H1 (cell line): ENCODE data around the gene DPEP3. TPM values are rescaled to one million over a fixed set of nuclear protein-coding genes. Genes with fewer than 3 reads are reported as not detected.

Source experiments
- CTCF ChIA-PET: fragments of 300-600 bp; sonication (Branson Sonifier 250); formaldehyde crosslinking; loops from one replicate; lab custom pipeline; 2021; ENCODE audit not compliant: partially characterized antibody; lab: Charles Lee
- POLR2A ChIA-PET: fragments of 300-600 bp; sonication (Branson Sonifier 250); formaldehyde crosslinking; loops from one replicate; lab custom pipeline; 2021; ENCODE audit warnings: inconsistent platforms; ENCODE audit not compliant: partially characterized antibody; lab: Charles Lee
- DNase-seq, 2 experiments: peaks; one replicate each; pipeline versions ENCODE4 v3.0.0 to v3.0.0-alpha.2; 2010 to 2022; ENCODE audit warnings: low spot score in 2 of 2, low read depth in 1 of 2, mixed read lengths in 1 of 2
- FAIRE-seq: peaks from 2 replicates; lab custom pipeline; 2011; peaks lifted over from hg19 to GRCh38; lab: Jason Lieb, UNC
- H2AFZ ChIP-seq: 2 replicates; pipeline ENCODE4 v1.8.1; 2012; ENCODE audit warnings: low read length, inconsistent platforms
- H2AK5ac ChIP-seq: 2 replicates; pipeline ENCODE4 v1.6.1; 2013; ENCODE audit warnings: low read depth, low read length
- H2BK120ac ChIP-seq: replicated peaks from 2 replicates; pipeline ENCODE3; 2013; ENCODE audit warnings: low read depth, low read length, inconsistent platforms
- H2BK12ac ChIP-seq: 2 replicates; pipeline ENCODE4 v1.6.1; 2013; ENCODE audit warnings: low read depth, low read length
- H2BK15ac ChIP-seq: 2 replicates; pipeline ENCODE4 v1.6.1; 2013; ENCODE audit warnings: low read length
- H2BK20ac ChIP-seq: 2 replicates; pipeline ENCODE4 v1.6.1; 2013; ENCODE audit warnings: low read length
- H2BK5ac ChIP-seq: 2 replicates; pipeline ENCODE4 v1.6.1; 2013; ENCODE audit warnings: low read depth, low read length
- H3K14ac ChIP-seq: 2 replicates; pipeline ENCODE4 v1.6.1; 2013; ENCODE audit warnings: inconsistent platforms; ENCODE audit not compliant: insufficient read length
- H3K18ac ChIP-seq: 2 replicates; pipeline ENCODE4 v1.6.1; 2013; ENCODE audit warnings: low read length; ENCODE audit errors: extremely low read depth
- H3K23ac ChIP-seq: 2 replicates; pipeline ENCODE4 v1.6.1; 2013; ENCODE audit warnings: inconsistent platforms; ENCODE audit not compliant: insufficient read length
- H3K23me2 ChIP-seq: 2 replicates; pipeline ENCODE4 v1.6.1; 2013; ENCODE audit warnings: low read depth, low read length
- H3K27ac ChIP-seq: 2 replicates; pipeline ENCODE4 v1.6.1; 2011; ENCODE audit warnings: low read depth, low read length, inconsistent platforms
- H3K27me3 ChIP-seq, 4 experiments: replicated peaks in 1 of 4; 1 replicate in 1 of 4; 2 replicates in 3 of 4; pipeline versions ENCODE4 v1.6.1 to v1.8.1; 2011 to 2013; ENCODE audit warnings: low read length in 3 of 4, mild to moderate bottlenecking in 3 of 4, inconsistent platforms in 2 of 4, mixed read lengths in 2 of 4, moderate library complexity in 1 of 4; ENCODE audit not compliant: control insufficient read depth in 3 of 4, insufficient read depth in 3 of 4; ENCODE audit errors: extremely low read depth in 1 of 4
- H3K36me3 ChIP-seq, 4 experiments: 2 replicates each; pipeline versions ENCODE4 v1.6.1 to v1.8.1; 2011 to 2013; ENCODE audit warnings: mild to moderate bottlenecking in 4 of 4, low read length in 3 of 4, moderate library complexity in 2 of 4, control low read depth in 1 of 4, inconsistent platforms in 1 of 4; ENCODE audit not compliant: insufficient read depth in 4 of 4, control insufficient read depth in 2 of 4
- H3K4ac ChIP-seq: replicated peaks from 2 replicates; pipeline ENCODE3; 2013; ENCODE audit warnings: low read length, low read depth, mixed read lengths, inconsistent platforms; ENCODE audit not compliant: insufficient read length
- H3K4me1 ChIP-seq, 4 experiments: replicated peaks in 1 of 4; 1 replicate in 1 of 4; 2 replicates in 3 of 4; pipeline versions ENCODE4 v1.6.1 to v1.8.1; 2011 to 2013; ENCODE audit warnings: low read length in 3 of 4, inconsistent platforms in 2 of 4, mixed read lengths in 1 of 4; ENCODE audit not compliant: insufficient read depth in 4 of 4, control insufficient read depth in 3 of 4
- H3K4me2 ChIP-seq, 2 experiments: 2 replicates each; pipeline versions ENCODE4 v1.6.1 to v1.8.1; 2011 to 2013; ENCODE audit warnings: low read depth in 2 of 2, low read length in 2 of 2, control low read depth in 1 of 2, inconsistent platforms in 1 of 2, mild to moderate bottlenecking in 1 of 2; ENCODE audit not compliant: insufficient read depth in 1 of 2
- H3K4me3 ChIP-seq, 4 experiments: fragments of 200-600, 300-600 bp in 1 of 4; sonication (generic), shearing (Covaris generic), sonication (Bioruptor Twin) in 1 of 4; 2 replicates each; pipeline versions ENCODE4 v1.5.1 to v1.8.1; 2011 to 2016; ENCODE audit warnings: low read length in 4 of 4, low read depth in 3 of 4, control low read depth in 2 of 4, inconsistent platforms in 2 of 4, mild to moderate bottlenecking in 2 of 4, mixed read lengths in 1 of 4, moderate library complexity in 1 of 4; ENCODE audit not compliant: insufficient read depth in 2 of 4; ENCODE audit errors: extremely low read depth in 1 of 4
- H3K56ac ChIP-seq: replicated peaks from 2 replicates; pipeline ENCODE3; 2013; ENCODE audit warnings: low read depth, mild to moderate bottlenecking, mixed read lengths, low read length, inconsistent platforms; ENCODE audit not compliant: insufficient read length
- H3K79me1 ChIP-seq: 2 replicates; pipeline ENCODE4 v1.6.1; 2013; ENCODE audit warnings: low read depth, low read length, control low read depth
- H3K79me2 ChIP-seq, 2 experiments: 2 replicates each; pipeline versions ENCODE4 v1.6.1 to v1.8.1; 2012 to 2013; ENCODE audit warnings: low read length in 2 of 2, mild to moderate bottlenecking in 2 of 2, inconsistent platforms in 1 of 2; ENCODE audit not compliant: insufficient read depth in 2 of 2, control insufficient read depth in 1 of 2
- H3K9ac ChIP-seq, 4 experiments: replicated peaks in 1 of 4; 1 replicate in 1 of 4; 2 replicates in 3 of 4; pipeline versions ENCODE4 v1.6.1 to v1.8.1; 2011 to 2013; ENCODE audit warnings: low read depth in 3 of 4, low read length in 3 of 4, control low read depth in 2 of 4, mild to moderate bottlenecking in 2 of 4, moderate library complexity in 2 of 4, inconsistent platforms in 1 of 4; ENCODE audit errors: extremely low read depth in 1 of 4
- H3K9me3 ChIP-seq, 2 experiments: 2 replicates each; pipeline versions ENCODE4 v1.6.1 to v1.8.1; 2012 to 2013; ENCODE audit warnings: mild to moderate bottlenecking in 2 of 2, moderate library complexity in 2 of 2, control low read depth in 1 of 2, inconsistent platforms in 1 of 2, low read depth in 1 of 2, low read length in 1 of 2, mixed read lengths in 1 of 2; ENCODE audit not compliant: insufficient read depth in 2 of 2
- H4K20me1 ChIP-seq, 2 experiments: replicated peaks in 1 of 2; 2 replicates each; pipeline versions ENCODE3 to v1.8.1; 2011 to 2013; ENCODE audit warnings: inconsistent platforms in 2 of 2, low read length in 2 of 2, mild to moderate bottlenecking in 1 of 2; ENCODE audit not compliant: insufficient read depth in 2 of 2, control insufficient read depth in 1 of 2
- H4K5ac ChIP-seq: 2 replicates; pipeline ENCODE4 v1.6.1; 2013; ENCODE audit warnings: low read length, low read depth, mixed read lengths, inconsistent platforms; ENCODE audit not compliant: insufficient read length
- H4K8ac ChIP-seq: 2 replicates; pipeline ENCODE4 v1.8.0; 2013; ENCODE audit warnings: mild to moderate bottlenecking, moderate library complexity, low read length, inconsistent platforms; ENCODE audit not compliant: insufficient read depth; ENCODE audit errors: extremely low read depth
- H4K91ac ChIP-seq: replicated peaks from 2 replicates; pipeline ENCODE3; 2013; ENCODE audit warnings: low read length, mixed read lengths, inconsistent platforms; ENCODE audit not compliant: insufficient read length
- CBX5 ChIP-seq: fragments of 300-800, 300-1000 bp; sonication (generic); IDR thresholded peaks from 2 replicates; pipeline ENCODE4 v1.7.1; 2016; ENCODE audit warnings: antibody characterized with exemption, low read length, low read depth
- CTBP2 ChIP-seq: IDR thresholded peaks from 2 replicates; pipeline ENCODE4 v1.7.0; 2011; ENCODE audit warnings: borderline replicate concordance, mild to moderate bottlenecking, moderate library complexity, mixed read lengths, low read length; ENCODE audit not compliant: insufficient read depth, insufficient read length
- EP300 ChIP-seq, 2 experiments: IDR thresholded peaks; 1 replicate in 1 of 2; 2 replicates in 1 of 2; pipeline ENCODE4 v1.6.1; 2011 to 2012; ENCODE audit warnings: low read depth in 2 of 2, low read length in 2 of 2, mild to moderate bottlenecking in 2 of 2, borderline replicate concordance in 1 of 2, inconsistent platforms in 1 of 2, moderate library complexity in 1 of 2
- JUND ChIP-seq: IDR thresholded peaks from 2 replicates; pipeline ENCODE4 v1.6.1; 2011; ENCODE audit warnings: mild to moderate bottlenecking, improper control_type of control experiment, low read length
- RNF2 ChIP-seq: fragments of 200-900, 300-1000 bp; sonication (generic); IDR thresholded peaks from 2 replicates; pipeline ENCODE4 v1.7.1; 2016; ENCODE audit warnings: borderline replicate concordance, low read depth, mild to moderate bottlenecking, antibody characterized with exemption, low read length; ENCODE audit not compliant: poor library complexity, severe bottlenecking; ENCODE audit errors: missing control alignments
- SIN3A ChIP-seq, 2 experiments: IDR thresholded peaks in 1 of 2; conservative IDR thresholded peaks in 1 of 2; 2 replicates each; pipeline ENCODE4 v1.6.1; 2011 to 2012; ENCODE audit warnings: low read length in 2 of 2, improper control_type of control experiment in 1 of 2, low read depth in 1 of 2, mild to moderate bottlenecking in 1 of 2
- SIRT6 ChIP-seq: IDR thresholded peaks from one replicate; pipeline ENCODE4 v1.7.1; 2012; ENCODE audit warnings: low read length, inconsistent platforms
- SP4 ChIP-seq: IDR thresholded peaks from 2 replicates; pipeline ENCODE4 v1.6.1; 2012; ENCODE audit warnings: low read length, inconsistent platforms
- WGBS, 2 experiments: shearing (Covaris generic) in 1 of 2; methylation state at CpG; one replicate each; pipeline versions ENCODE4 v1.1.6 to v1.1.7; 2013 to 2015; ENCODE audit warnings: low lambda C conversion rate in 2 of 2, mixed read lengths in 2 of 2, inconsistent platforms in 1 of 2, low coverage in 1 of 2, missing lambda C conversion rate in 1 of 2; ENCODE audit not compliant: insufficient replicate concordance in 2 of 2, insufficient coverage in 1 of 2, insufficient read length in 1 of 2; ENCODE audit errors: extremely low coverage in 1 of 2, missing lambda C conversion rate in 1 of 2; 5-methylcytosine and 5-hydroxymethylcytosine counted together
- polyA plus RNA-seq, 7 experiments: library from polyadenylated mRNA; depleted of rRNA in 3 of 7; stranded (reverse) in 5 of 7; unstranded in 2 of 7; fragments of >200 nt in 5 of 7; fragments of 200-250 nt in 2 of 7; gene quantifications; 1 replicate in 5 of 7; 2 replicates in 1 of 7; 4 replicates in 1 of 7; pipeline versions ENCODE4 v1.2.1 to v1.2.3, GENCODE V29; 2011 to 2013; ENCODE audit warnings: missing spikeins in 2 of 7, mixed read lengths in 2 of 7
- total RNA-seq: library from RNA; stranded (reverse); fragmentation: NEBNext Ultra II Directional; extraction: Animal tissue kit (Norgen Biotek cat#: 25700); gene quantifications from 2 replicates; pipeline ENCODE4 v1.2.1, GENCODE V29; 2021
- TF ChIP-seq, protein P1 (sequence below): IDR thresholded peaks from 2 replicates; pipeline ENCODE4 v1.6.1; 2012; ENCODE audit warnings: low read length, inconsistent platforms

The DPEP3 gene
- total and polyA plus RNA-seq, 2 of the 8 experiments (the other 6 are each of a cell fraction or from before 2014, with no cell fraction given): 6.5 to 9.9 TPM

DNA sequence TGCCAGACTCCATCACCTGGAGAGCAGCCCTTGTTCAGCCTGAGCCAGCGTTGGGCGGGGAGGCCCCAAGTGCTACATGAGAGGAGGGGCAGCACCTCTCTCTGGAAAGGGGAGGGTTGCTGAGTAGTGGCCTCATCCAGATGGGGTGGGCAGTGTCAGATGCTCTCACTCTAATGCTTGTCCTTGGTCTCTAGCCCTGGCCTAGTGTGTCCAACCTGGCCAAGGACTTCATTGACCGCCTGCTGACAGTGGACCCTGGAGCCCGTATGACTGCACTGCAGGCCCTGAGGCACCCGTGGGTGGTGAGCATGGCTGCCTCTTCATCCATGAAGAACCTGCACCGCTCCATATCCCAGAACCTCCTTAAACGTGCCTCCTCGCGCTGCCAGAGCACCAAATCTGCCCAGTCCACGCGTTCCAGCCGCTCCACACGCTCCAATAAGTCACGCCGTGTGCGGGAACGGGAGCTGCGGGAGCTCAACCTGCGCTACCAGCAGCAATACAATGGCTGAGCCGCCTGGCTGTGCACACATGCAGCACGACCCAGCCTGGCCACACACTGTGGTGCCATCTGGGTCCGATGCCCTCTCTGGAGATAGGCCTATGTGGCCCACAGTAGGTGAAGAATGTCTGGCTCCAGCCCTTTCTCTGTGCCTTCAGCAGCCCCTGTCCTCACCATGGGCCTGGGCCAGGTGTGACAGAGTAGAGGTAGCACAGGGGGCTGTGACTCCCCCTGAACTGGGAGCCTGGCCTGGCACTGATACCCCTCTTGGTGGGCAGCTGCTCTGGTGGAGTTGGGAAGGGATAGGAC is 53.0 kb downstream of the DPEP3 start:
- Histone ChIP-seq H3K27me3 (no peaks in the 10 kb centered on the region), H4K5ac (no peak overlapping the region), H2BK15ac (no peak overlapping the region; the same call in 1 of the 2 replicates), H2BK20ac (no peak overlapping the region), H3K23ac (no peak overlapping the region), H3K36me3 (no peaks in the 10 kb centered on the region; a peak in 2 of 8 replicates), H3K27ac (no peak overlapping the region), H2AFZ (no peak overlapping the region), H3K79me1 (no peaks in the 10 kb centered on the region), H3K4me2 (no peak overlapping the region), H2BK120ac (no peak overlapping the region), H3K23me2 (no peaks in the 10 kb centered on the region), H3K4me3 (no peak overlapping the region), H4K8ac (no peak overlapping the region), H3K9ac (no peak overlapping the region), H4K91ac (no peak overlapping the region), H3K18ac (no peak overlapping the region), H3K56ac (no peak overlapping the region), H2BK5ac (no peak overlapping the region), H3K79me2 (no peaks in the 10 kb centered on the region), H3K14ac (no peak overlapping the region), H3K4me1 (peaks cover 0 to 8% (median 4%) of the 10 kb centered on the region in 4 experiments; a peak in 5 of 7 replicates), H2BK12ac (no peak overlapping the region), H2AK5ac (no peak overlapping the region), H3K4ac (no peak overlapping the region), H4K20me1 (peaks cover 8 to 27% of the 10 kb centered on the region in 2 experiments), H3K9me3 (no peaks in the 10 kb centered on the region)
- ChIA-PET POLR2A (interaction anchor here (0.6 to 7.5 kb wide), 5 partner anchors 8 to 165 kb away, joined by 3 to 43 read pairs (median 6); partner anchors contain the start of genes NRN1L and PSMB10), CTCF (interaction anchor here (0.9 to 27.1 kb wide), 12 partner anchors 12 to 407 kb away, joined by 3 to 623 read pairs (median 4); partner anchors contain the start of genes EDC4, NRN1L and PSKH1)
- 96% methylated on average over 22 of the region's 22 CpGs; no CpG with 5 or more reads in 1 of the 2 experiments for WGBS, 2 experiments
- no peak for DNase-seq
- FAIRE-seq: no peak
- TF ChIP-seq SP4 (no peak), JUND (no peak), EP300 (IDR thresholded peaks at IDR 0.05; ENCODE audit: borderline replicate concordance in 1 of 2, low read depth in 2 of 2, low read length in 2 of 2) (no peak), SIN3A (conservative IDR thresholded peaks at IDR 0.05 in 1 of 2, IDR thresholded peaks at IDR 0.05 in 1 of 2; ENCODE audit: low read depth in 1 of 2, low read length in 2 of 2) (no peak), RNF2 (no peak), CTBP2 (no peak), SIRT6 (no peak), CBX5 (no peak)
- TF ChIP-seq, protein P1, sequence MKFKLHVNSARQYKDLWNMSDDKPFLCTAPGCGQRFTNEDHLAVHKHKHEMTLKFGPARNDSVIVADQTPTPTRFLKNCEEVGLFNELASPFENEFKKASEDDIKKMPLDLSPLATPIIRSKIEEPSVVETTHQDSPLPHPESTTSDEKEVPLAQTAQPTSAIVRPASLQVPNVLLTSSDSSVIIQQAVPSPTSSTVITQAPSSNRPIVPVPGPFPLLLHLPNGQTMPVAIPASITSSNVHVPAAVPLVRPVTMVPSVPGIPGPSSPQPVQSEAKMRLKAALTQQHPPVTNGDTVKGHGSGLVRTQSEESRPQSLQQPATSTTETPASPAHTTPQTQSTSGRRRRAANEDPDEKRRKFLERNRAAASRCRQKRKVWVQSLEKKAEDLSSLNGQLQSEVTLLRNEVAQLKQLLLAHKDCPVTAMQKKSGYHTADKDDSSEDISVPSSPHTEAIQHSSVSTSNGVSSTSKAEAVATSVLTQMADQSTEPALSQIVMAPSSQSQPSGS: no peak
